ENCODE results near the gene RUNX2.

The RUNX2 gene

DNA sequence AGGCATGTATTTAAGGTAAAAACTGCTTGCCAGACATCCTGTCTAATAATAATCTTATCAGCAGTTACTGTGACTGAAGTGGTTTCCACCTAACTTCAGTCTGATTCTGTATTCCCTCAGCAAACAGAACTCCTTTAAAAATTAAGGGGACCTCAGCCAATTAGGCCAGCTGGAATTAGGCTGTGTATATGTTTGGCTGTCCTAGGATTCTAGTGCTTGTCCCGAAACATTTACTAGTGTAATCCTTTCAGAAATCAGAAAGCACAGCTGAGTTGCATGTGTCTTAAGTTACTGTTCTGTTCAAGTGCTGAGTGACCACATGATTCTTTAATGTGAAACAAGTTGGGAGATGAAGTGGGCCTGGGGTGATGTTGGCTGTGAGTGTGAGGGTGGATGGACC is 170.5 kb downstream of the RUNX2 start:
- no peaks in the 10 kb centered on the region; the same call in 1 of the 2 replicates for H4K20me1 ChIP-seq (ENCODE audit: insufficient read depth)
- peaks cover 40% of the 10 kb centered on the region for H3K4me1 ChIP-seq (ENCODE audit: low read depth, poor library complexity, severe bottlenecking)
- peaks cover 8% of the 10 kb centered on the region; the same call in 1 of the 2 replicates for H3K36me3 ChIP-seq (ENCODE audit: insufficient read depth)
- H3K4me2 ChIP-seq = no peak overlapping the region
- peaks cover 94% of the 10 kb centered on the region for H3K79me2 ChIP-seq (ENCODE audit: insufficient read depth, low read depth)
- no peak overlapping the region for H3K27ac ChIP-seq
- no peak overlapping the region for H3K4me3 ChIP-seq (IDR thresholded peaks at IDR 0.05; ENCODE audit: insufficient read depth, low read depth, low read length)
- no peaks in the 10 kb centered on the region for H3K27me3 ChIP-seq (ENCODE audit: insufficient read depth, low read depth)
- H3K9ac ChIP-seq = no peak overlapping the region
- no peak overlapping the region for H2AFZ ChIP-seq (ENCODE audit: low read depth)
- TF ChIP-seq, protein P1, sequence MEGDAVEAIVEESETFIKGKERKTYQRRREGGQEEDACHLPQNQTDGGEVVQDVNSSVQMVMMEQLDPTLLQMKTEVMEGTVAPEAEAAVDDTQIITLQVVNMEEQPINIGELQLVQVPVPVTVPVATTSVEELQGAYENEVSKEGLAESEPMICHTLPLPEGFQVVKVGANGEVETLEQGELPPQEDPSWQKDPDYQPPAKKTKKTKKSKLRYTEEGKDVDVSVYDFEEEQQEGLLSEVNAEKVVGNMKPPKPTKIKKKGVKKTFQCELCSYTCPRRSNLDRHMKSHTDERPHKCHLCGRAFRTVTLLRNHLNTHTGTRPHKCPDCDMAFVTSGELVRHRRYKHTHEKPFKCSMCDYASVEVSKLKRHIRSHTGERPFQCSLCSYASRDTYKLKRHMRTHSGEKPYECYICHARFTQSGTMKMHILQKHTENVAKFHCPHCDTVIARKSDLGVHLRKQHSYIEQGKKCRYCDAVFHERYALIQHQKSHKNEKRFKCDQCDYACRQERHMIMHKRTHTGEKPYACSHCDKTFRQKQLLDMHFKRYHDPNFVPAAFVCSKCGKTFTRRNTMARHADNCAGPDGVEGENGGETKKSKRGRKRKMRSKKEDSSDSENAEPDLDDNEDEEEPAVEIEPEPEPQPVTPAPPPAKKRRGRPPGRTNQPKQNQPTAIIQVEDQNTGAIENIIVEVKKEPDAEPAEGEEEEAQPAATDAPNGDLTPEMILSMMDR (conservative IDR thresholded peaks at IDR 0.05; ENCODE audit: low read depth, low read length) = no peak

DNA sequence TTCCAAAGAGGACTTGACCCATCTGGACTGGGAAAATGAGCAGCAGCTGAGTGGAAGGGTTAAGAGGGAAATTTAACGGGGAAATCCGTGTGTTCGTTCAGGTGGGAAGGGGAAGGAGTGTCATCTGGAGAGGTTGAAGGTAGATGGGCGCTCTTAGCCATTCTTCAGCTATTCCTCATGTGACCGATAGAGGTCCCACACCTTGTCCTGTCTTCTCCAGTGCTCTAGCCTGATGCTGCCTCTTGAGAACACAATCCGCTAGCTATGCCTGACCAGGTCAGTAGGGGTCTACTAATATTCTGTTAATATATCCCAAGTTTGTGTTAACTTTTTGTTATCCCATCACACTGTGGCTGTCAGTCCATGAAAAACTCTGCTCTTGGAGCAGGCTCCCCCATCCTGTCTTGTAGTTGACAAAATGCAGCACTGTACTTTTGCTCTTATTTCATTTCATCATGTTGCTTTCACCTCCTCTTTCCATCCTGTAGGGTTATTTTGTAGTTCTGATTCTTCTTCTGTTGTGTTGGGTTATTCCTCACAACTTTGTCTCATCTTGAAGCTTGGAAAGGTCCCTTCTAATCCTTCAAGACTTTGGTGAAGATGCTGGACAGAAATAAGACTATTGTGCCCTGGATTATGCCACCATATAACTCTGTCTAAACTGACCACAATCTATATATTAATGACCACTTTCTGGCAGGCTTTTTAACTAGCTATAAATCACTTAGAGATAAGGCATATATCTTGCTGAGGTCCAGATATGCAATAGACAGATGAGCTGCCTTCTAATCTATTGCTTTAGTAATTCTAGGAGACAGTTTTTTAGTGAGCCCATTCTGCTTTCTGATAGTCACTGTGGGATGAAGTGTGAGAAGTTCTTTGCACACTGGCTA is 173.0 kb downstream of the RUNX2 start:
- Histone ChIP-seq H3K27ac (no peak overlapping the region), H3K4me2 (no peak overlapping the region), H3K27me3 (ENCODE audit: insufficient read depth, low read depth) (no peaks in the 10 kb centered on the region), H3K4me1 (ENCODE audit: low read depth, poor library complexity, severe bottlenecking) (peaks cover 45% of the 10 kb centered on the region), H4K20me1 (ENCODE audit: insufficient read depth) (peaks cover 1% of the 10 kb centered on the region; the same call in 1 of the 2 replicates), H3K79me2 (ENCODE audit: insufficient read depth, low read depth) (peaks cover 95% of the 10 kb centered on the region), H3K9ac (no peak overlapping the region), H2AFZ (ENCODE audit: low read depth) (no peak overlapping the region), H3K4me3 (IDR thresholded peaks at IDR 0.05; ENCODE audit: insufficient read depth, low read depth, low read length) (no peak overlapping the region), H3K36me3 (ENCODE audit: insufficient read depth) (peaks cover 5% of the 10 kb centered on the region; the same call in 1 of the 2 replicates)
- TF ChIP-seq, protein P1 (conservative IDR thresholded peaks at IDR 0.05; ENCODE audit: low read depth, low read length) = peak; percentile 31; the same call in 1 of the 2 replicates

DNA sequence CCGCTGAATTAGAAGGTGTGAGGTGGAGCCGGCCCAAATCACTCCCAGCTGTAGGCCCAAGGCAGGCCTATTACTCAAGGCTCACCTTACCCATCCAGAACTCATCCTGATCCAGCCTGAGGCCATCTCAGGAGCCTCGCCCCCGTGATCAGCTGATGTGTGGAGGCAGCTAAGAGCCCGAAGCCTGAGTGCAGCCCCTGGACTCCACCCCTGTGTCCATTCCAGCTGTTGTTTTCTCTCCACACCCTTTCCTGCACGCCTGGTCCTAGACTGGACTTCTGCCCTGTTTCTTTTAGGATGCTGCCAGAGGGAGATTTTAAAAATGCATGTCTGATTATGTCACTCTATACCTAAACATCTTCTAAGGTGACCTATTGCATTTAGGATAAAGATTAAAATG is 174.3 kb downstream of the RUNX2 start:
- no peaks in the 10 kb centered on the region for H3K27me3 ChIP-seq (ENCODE audit: insufficient read depth, low read depth)

DNA sequence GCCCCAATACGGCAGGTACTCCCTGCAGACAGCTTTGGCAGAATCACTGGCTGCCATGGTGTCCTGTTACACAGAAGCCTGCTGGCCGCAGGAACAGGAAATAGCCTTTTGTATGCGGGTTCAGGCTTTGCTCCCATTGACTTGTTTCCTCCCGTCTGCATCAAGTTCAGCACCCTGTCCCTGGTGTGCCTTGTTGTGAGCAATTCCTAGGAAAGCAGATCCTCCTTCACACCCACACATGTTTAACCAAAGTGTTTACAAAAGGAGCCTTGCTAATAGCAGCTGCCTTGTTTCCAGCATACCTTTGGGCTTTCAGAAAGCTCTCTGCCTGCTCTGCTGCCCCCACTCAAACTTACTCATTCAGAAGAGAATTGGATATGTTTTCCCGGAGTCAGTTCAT is 176.8 kb downstream of the RUNX2 start:
- Histone ChIP-seq H3K4me3 (IDR thresholded peaks at IDR 0.05; ENCODE audit: insufficient read depth, low read depth, low read length) (no peak overlapping the region), H3K79me2 (ENCODE audit: insufficient read depth, low read depth) (peaks cover 86% of the 10 kb centered on the region), H3K4me2 (no peak overlapping the region), H4K20me1 (ENCODE audit: insufficient read depth) (peaks cover 6% of the 10 kb centered on the region; the same call in 1 of the 2 replicates), H3K36me3 (ENCODE audit: insufficient read depth) (peaks cover 8% of the 10 kb centered on the region), H3K9ac (no peak overlapping the region), H3K4me1 (ENCODE audit: low read depth, poor library complexity, severe bottlenecking) (peaks cover 40% of the 10 kb centered on the region), H3K27me3 (ENCODE audit: insufficient read depth, low read depth) (no peaks in the 10 kb centered on the region), H3K27ac (no peak overlapping the region), H2AFZ (ENCODE audit: low read depth) (no peak overlapping the region)
- TF ChIP-seq, protein P1 (conservative IDR thresholded peaks at IDR 0.05; ENCODE audit: low read depth, low read length) = no peak

More for the DNA sequence above, 174.3 kb downstream of the RUNX2 start:
- Histone ChIP-seq H3K4me1 (ENCODE audit: low read depth, poor library complexity, severe bottlenecking) (peaks cover 49% of the 10 kb centered on the region), H3K27ac (no peak overlapping the region), H3K9ac (no peak overlapping the region), H3K4me3 (IDR thresholded peaks at IDR 0.05; ENCODE audit: insufficient read depth, low read depth, low read length) (no peak overlapping the region), H3K4me2 (no peak overlapping the region), H3K79me2 (ENCODE audit: insufficient read depth, low read depth) (peaks cover 93% of the 10 kb centered on the region), H3K36me3 (ENCODE audit: insufficient read depth) (peaks cover 6% of the 10 kb centered on the region), H2AFZ (ENCODE audit: low read depth) (no peak overlapping the region), H4K20me1 (ENCODE audit: insufficient read depth) (peaks cover 6% of the 10 kb centered on the region; the same call in 1 of the 2 replicates)
- TF ChIP-seq, protein P1 (conservative IDR thresholded peaks at IDR 0.05; ENCODE audit: low read depth, low read length) = no peak
